SK-N-SH (cell line): Measurements from ENCODE around the gene DLG4. TPM values are rescaled to one million over a fixed set of nuclear protein-coding genes. Genes with fewer than 3 reads are reported as not detected.

ENCODE experiments used
- CTCF ChIA-PET: fragments of 300-600, 350-600 bp; formaldehyde crosslinking; extraction: SDS; loops from one replicate; lab custom pipeline; 2021; lab: Yijun Ruan, JAX
- POLR2A ChIA-PET: fragments of 350-600 bp; sonication (Branson Sonifier 250); formaldehyde crosslinking; extraction: SDS; loops from one replicate; lab custom pipeline; 2020; ENCODE audit warnings: antibody characterized with exemption, inconsistent platforms; lab: Yijun Ruan, JAX
- DNase-seq: peaks from one replicate; pipeline ENCODE4 v3.0.0; 2012
- H2AFZ ChIP-seq: fragments of 200-600 bp; sonication (generic); 2 replicates; pipeline ENCODE4 v1.8.1; 2016; ENCODE audit warnings: antibody characterized with exemption, mild to moderate bottlenecking, low read depth
- H3F3A ChIP-seq: fragments of 200-600 bp; sonication (generic); replicated peaks from 2 replicates; pipeline ENCODE3; 2016; ENCODE audit warnings: antibody characterized with exemption, mild to moderate bottlenecking; ENCODE audit not compliant: insufficient read depth
- H3K27ac ChIP-seq, 2 experiments: fragments of 200-500 bp in 1 of 2; fragments of 200-600 bp in 1 of 2; sonication (Bioruptor generic) in 1 of 2; sonication (generic), shearing (Covaris generic) in 1 of 2; 2 replicates each; pipeline versions ENCODE4 v1.5.1 to v1.6.1; 2014 to 2016; ENCODE audit warnings: low read depth in 2 of 2, inconsistent platforms in 1 of 2, low read length in 1 of 2, mild to moderate bottlenecking in 1 of 2, mixed read lengths in 1 of 2
- H3K27me3 ChIP-seq: fragments of 200-600 bp; sonication (generic), shearing (Covaris generic); 2 replicates; pipeline ENCODE4 v1.6.1; 2016; ENCODE audit warnings: mixed run types; ENCODE audit not compliant: insufficient read depth
- H3K36me3 ChIP-seq, 2 experiments: fragments of 200-500 bp in 1 of 2; fragments of 200-600 bp in 1 of 2; sonication (Bioruptor generic) in 1 of 2; sonication (generic) in 1 of 2; replicated peaks in 1 of 2; 2 replicates each; pipeline versions ENCODE3 to v1.5.1; 2014 to 2016; ENCODE audit warnings: low read length in 1 of 2, mild to moderate bottlenecking in 1 of 2; ENCODE audit not compliant: insufficient read depth in 2 of 2, control insufficient read depth in 1 of 2
- H3K4me1 ChIP-seq, 2 experiments: fragments of 200-500 bp in 1 of 2; fragments of 200-600 bp in 1 of 2; sonication (Bioruptor generic) in 1 of 2; sonication (generic), shearing (Covaris generic) in 1 of 2; 2 replicates each; pipeline versions ENCODE4 v1.5.1 to v1.6.1; 2014 to 2016; ENCODE audit warnings: low read depth in 1 of 2, low read length in 1 of 2, mixed run types in 1 of 2; ENCODE audit not compliant: insufficient read depth in 2 of 2, control insufficient read depth in 1 of 2
- H3K4me2 ChIP-seq: fragments of 200-600 bp; sonication (generic), shearing (Covaris generic); 2 replicates; pipeline ENCODE4 v1.6.1; 2017; ENCODE audit warnings: mixed run types
- H3K4me3 ChIP-seq, 2 experiments: fragments of 200-500 bp in 1 of 2; fragments of 200-600 bp in 1 of 2; sonication (Bioruptor generic) in 1 of 2; sonication (generic), shearing (Covaris generic) in 1 of 2; 2 replicates each; pipeline versions ENCODE4 v1.5.1 to v1.8.1; 2014 to 2016; ENCODE audit warnings: low read depth in 2 of 2, inconsistent platforms in 1 of 2, low read length in 1 of 2, mild to moderate bottlenecking in 1 of 2, mixed read lengths in 1 of 2, moderate library complexity in 1 of 2
- H3K79me2 ChIP-seq: fragments of 200-600 bp; sonication (generic); 2 replicates; pipeline ENCODE4 v1.8.1; 2017; ENCODE audit warnings: mild to moderate bottlenecking; ENCODE audit not compliant: insufficient read depth
- H3K9ac ChIP-seq: fragments of 200-600 bp; sonication (generic); 2 replicates; pipeline ENCODE4 v1.6.1; 2017; ENCODE audit warnings: mixed run types
- H3K9me2 ChIP-seq: fragments of 200-600 bp; sonication (generic); 2 replicates; pipeline ENCODE4 v1.6.1; 2017; ENCODE audit warnings: mixed run types
- H3K9me3 ChIP-seq: fragments of 200-600 bp; sonication (generic); 2 replicates; pipeline ENCODE4 v1.6.1; 2017; ENCODE audit warnings: mixed run types, mild to moderate bottlenecking, moderate library complexity
- H4K20me1 ChIP-seq: fragments of 200-600 bp; sonication (generic); 2 replicates; pipeline ENCODE4 v1.6.1; 2017; ENCODE audit warnings: mild to moderate bottlenecking, mixed run types; ENCODE audit not compliant: insufficient read depth
- CHD2 ChIP-seq: fragments of 150-350 bp; IDR thresholded peaks from 2 replicates; pipeline ENCODE4 v1.6.1; 2018; ENCODE audit warnings: low read length; ENCODE audit not compliant: partially characterized antibody
- FOSL2 ChIP-seq: IDR thresholded peaks from 2 replicates; pipeline ENCODE4 v1.4.0; 2012; ENCODE audit warnings: low read depth, mild to moderate bottlenecking, moderate library complexity, borderline replicate concordance
- FOXJ3 ChIP-seq: sonication (generic); formaldehyde crosslinking; IDR thresholded peaks from 2 replicates; pipeline ENCODE4 v1.5.1; 2020; ENCODE audit warnings: mild to moderate bottlenecking, missing genetic modification reagents
- FOXM1 ChIP-seq: IDR thresholded peaks from 2 replicates; pipeline ENCODE4 v1.4.0; 2012; ENCODE audit warnings: low read depth, mild to moderate bottlenecking
- MEF2A ChIP-seq: IDR thresholded peaks from 2 replicates; pipeline ENCODE4 v1.4.0; 2012; ENCODE audit warnings: low read depth, borderline replicate concordance
- PBX3 ChIP-seq: IDR thresholded peaks from 2 replicates; pipeline ENCODE4; 2012
- RCOR1 ChIP-seq: fragments of 150-350 bp; IDR thresholded peaks from 2 replicates; pipeline ENCODE4 v1.6.1; 2017; ENCODE audit warnings: antibody characterized with exemption, low read length
- REST ChIP-seq: IDR thresholded peaks from 2 replicates; pipeline ENCODE4 v1.6.1; 2012; ENCODE audit warnings: mild to moderate bottlenecking, low read depth, low read length, moderate library complexity
- SIN3A ChIP-seq: IDR thresholded peaks from 2 replicates; pipeline ENCODE4 v1.6.1; 2012; ENCODE audit warnings: low read depth, mild to moderate bottlenecking, low read length, moderate library complexity, borderline replicate concordance
- TCF12 ChIP-seq: IDR thresholded peaks from 2 replicates; pipeline ENCODE4 v1.4.0; 2012
- USF1 ChIP-seq: IDR thresholded peaks from 2 replicates; pipeline ENCODE4 v1.4.0; 2012; ENCODE audit warnings: low read depth, borderline replicate concordance
- ZBTB33 ChIP-seq: IDR thresholded peaks from 2 replicates; pipeline ENCODE4 v1.4.0; 2012; ENCODE audit warnings: low read depth, borderline replicate concordance
- WGBS: methylation state at CpG from one replicate; pipeline ENCODE4 v1.1.6; 2017; ENCODE audit warnings: low lambda C conversion rate; 5-methylcytosine and 5-hydroxymethylcytosine counted together
- polyA plus RNA-seq, 3 experiments: library from polyadenylated mRNA; depleted of rRNA; stranded (reverse); fragments of >200 nt; gene quantifications; 2 replicates each; pipeline ENCODE4 v1.2.3, GENCODE V29; 2012

Gene DLG4
- polyA plus RNA-seq, 1 of the 3 experiments (the other 2 are of a cell fraction) = 30.5 TPM

GRCh38 chr17:7229504-7229903 lies 9.9 kb upstream of the DLG4 start:
- peaks cover 29% of the 10 kb centered on the region for H4K20me1 ChIP-seq
- H3K27ac ChIP-seq = no peak overlapping the region
- ChIA-PET POLR2A (interaction anchor here (1.3 kb wide), 1 partner anchor 9 kb away, joined by 8 read pairs; the partner anchor contains the start of gene ACADVL), CTCF (interaction anchor here (6.5 kb wide), 1 partner anchor 10 kb away, joined by 44 read pairs; the partner anchor contains the start of genes ACADVL and DLG4)
- no peak overlapping the region for H2AFZ ChIP-seq
- no peaks in the 10 kb centered on the region for H3K9me2 ChIP-seq
- H3K4me2 ChIP-seq = no peak overlapping the region
- H3K9ac ChIP-seq = no peak overlapping the region
- H3K4me1 ChIP-seq = peaks cover 10% of the 10 kb centered on the region in 2 experiments; a peak in 3 of 4 replicates
- peaks cover 11% of the 10 kb centered on the region for H3F3A ChIP-seq
- H3K79me2 ChIP-seq = peaks cover 47% of the 10 kb centered on the region
- H3K36me3 ChIP-seq = peaks cover 31 to 60% of the 10 kb centered on the region in 2 experiments
- no peak overlapping the region for H3K4me3 ChIP-seq
- DNase-seq = no peak
- 97% methylated on average over 17 of the region's 19 CpGs for WGBS
- H3K27me3 ChIP-seq = no peaks in the 10 kb centered on the region
- H3K9me3 ChIP-seq = no peaks in the 10 kb centered on the region
- TF ChIP-seq FOXM1 (no peak), CHD2 (no peak), PBX3 (no peak), REST (no peak), RCOR1 (no peak), FOXJ3 (CRISPR knock-in tag) (no peak), ZBTB33 (no peak), SIN3A (no peak)

- no peak overlapping the region for H2AFZ ChIP-seq
- TF ChIP-seq FOSL2 (no peak), MEF2A (no peak), RCOR1 (no peak), TCF12 (no peak), USF1 (no peak)
- TF ChIP-seq, all 33 proteins: peak for 0
- peaks cover 44% of the 10 kb centered on the region for H3K79me2 ChIP-seq
- H3K27ac ChIP-seq = no peak overlapping the region
- no peak overlapping the region for H3K9ac ChIP-seq
- peaks cover 31 to 65% of the 10 kb centered on the region in 2 experiments for H3K36me3 ChIP-seq
- no peaks in the 10 kb centered on the region for H3K9me2 ChIP-seq
- ChIA-PET CTCF (interaction anchor here (6.5 kb wide), 1 partner anchor 9 kb away, joined by 44 read pairs; the partner anchor contains the start of genes ACADVL and DLG4), POLR2A (interaction anchor here (1.3 kb wide), 1 partner anchor 8 kb away, joined by 8 read pairs; the partner anchor contains the start of gene ACADVL)
- no peak overlapping the region for H3K4me2 ChIP-seq
- peaks cover 29% of the 10 kb centered on the region for H4K20me1 ChIP-seq
- H3F3A ChIP-seq = peaks cover 11% of the 10 kb centered on the region
- peaks cover 9 to 10% of the 10 kb centered on the region in 2 experiments; a peak in 3 of 4 replicates for H3K4me1 ChIP-seq
- WGBS = 96% methylated on average over 14 of the region's 14 CpGs
- DNase-seq = no peak
- H3K27me3 ChIP-seq = no peaks in the 10 kb centered on the region
- H3K9me3 ChIP-seq = no peaks in the 10 kb centered on the region
- no peak overlapping the region for H3K4me3 ChIP-seq
Observed at GRCh38 chr17:7228920-7229319, 9.3 kb upstream of the DLG4 start.
